SK-N-SH treated with all-trans-retinoic acid at 6 μM for 48 hours (cell line): Measurements from ENCODE around the gene TOR2A.

Experiments used
- ATAC-seq: fragments of 200-7000 bp; cut with Tn5 transposase; 3 replicates; pipeline ENCODE4 v1.9.1; 2020; ENCODE audit warnings: mild to moderate bottlenecking, moderate library complexity
- ARNTL ChIP-seq: fragments of 450-650 bp; formaldehyde crosslinking; IDR thresholded peaks from 2 replicates; pipeline ENCODE4 v1.5.0; 2020; ENCODE audit warnings: low read depth, mild to moderate bottlenecking, moderate library complexity, borderline replicate concordance
- BACH2 ChIP-seq: fragments of 250-450 bp; sonication (Bioruptor Pico); IDR thresholded peaks from 2 replicates; pipeline ENCODE4 v1.9.0; 2021; ENCODE audit warnings: mild to moderate bottlenecking, borderline replicate concordance
- CREB5 ChIP-seq: fragments of 250-450 bp; sonication (Bioruptor Pico); IDR thresholded peaks from 2 replicates; pipeline ENCODE4 v1.5.1; 2020; ENCODE audit warnings: low read depth, mild to moderate bottlenecking, moderate library complexity
- CSDC2 ChIP-seq: fragments of 250-450 bp; sonication (Bioruptor Pico); IDR thresholded peaks from 2 replicates; pipeline ENCODE4 v1.5.0; 2020; ENCODE audit warnings: mild to moderate bottlenecking, moderate library complexity
- CSRNP3 ChIP-seq: fragments of 250-450 bp; sonication (Bioruptor Pico); IDR thresholded peaks from 2 replicates; pipeline ENCODE4 v1.5.1; 2021; ENCODE audit warnings: mild to moderate bottlenecking, moderate library complexity
- ESRRG ChIP-seq: fragments of 250-450 bp; sonication (Bioruptor Pico); IDR thresholded peaks from 2 replicates; pipeline ENCODE4 v1.6.1; 2021; ENCODE audit warnings: mild to moderate bottlenecking
- GLIS3 ChIP-seq: fragments of 250-450 bp; sonication (Bioruptor Pico); IDR thresholded peaks from 2 replicates; pipeline ENCODE4 v1.5.0; 2020; ENCODE audit warnings: mild to moderate bottlenecking, moderate library complexity
- ISL1 ChIP-seq: fragments of 250-450 bp; sonication (Bioruptor Pico); IDR thresholded peaks from 2 replicates; pipeline ENCODE4 v2.1.2; 2022; ENCODE audit warnings: mild to moderate bottlenecking, moderate library complexity
- OSR1 ChIP-seq: fragments of 250-450 bp; sonication (Bioruptor Pico); IDR thresholded peaks from 2 replicates; pipeline ENCODE4 v1.8.0; 2022; ENCODE audit warnings: moderate library complexity, mild to moderate bottlenecking, inconsistent platforms
- PATZ1 ChIP-seq: fragments of 250-450 bp; sonication (Bioruptor Pico); IDR thresholded peaks from 2 replicates; pipeline ENCODE4 v1.8.0; 2020; ENCODE audit warnings: mild to moderate bottlenecking, moderate library complexity, borderline replicate concordance
- POU6F1 ChIP-seq: fragments of 250-450 bp; sonication (Bioruptor Pico); IDR thresholded peaks from 2 replicates; pipeline ENCODE4 v1.8.0; 2021; ENCODE audit warnings: low read depth, mild to moderate bottlenecking, moderate library complexity, borderline replicate concordance
- PPARA ChIP-seq: fragments of 250-450 bp; sonication (Bioruptor Pico); IDR thresholded peaks from 2 replicates; pipeline ENCODE4 v1.5.0; 2020; ENCODE audit warnings: mild to moderate bottlenecking, borderline replicate concordance
- RARB ChIP-seq: fragments of 250-450 bp; sonication (Bioruptor Pico); IDR thresholded peaks from 2 replicates; pipeline ENCODE4 v1.8.0; 2021; ENCODE audit warnings: mild to moderate bottlenecking, moderate library complexity
- SNAI2 ChIP-seq: fragments of 250-450 bp; sonication (Bioruptor Pico); IDR thresholded peaks from 2 replicates; pipeline ENCODE4 v1.5.0; 2020; ENCODE audit warnings: mild to moderate bottlenecking, moderate library complexity
- TCF4 ChIP-seq: fragments of 250-450 bp; sonication (Bioruptor Pico); IDR thresholded peaks from 2 replicates; pipeline ENCODE4 v1.8.0; 2021; ENCODE audit warnings: mild to moderate bottlenecking, moderate library complexity, borderline replicate concordance
- TOX ChIP-seq: fragments of 250-450 bp; sonication (Bioruptor Pico); IDR thresholded peaks from 2 replicates; pipeline ENCODE4 v1.8.0; 2021; ENCODE audit warnings: mild to moderate bottlenecking, moderate library complexity, borderline replicate concordance
- TSHZ2 ChIP-seq: fragments of 250-450 bp; sonication (Bioruptor Pico); IDR thresholded peaks from 2 replicates; pipeline ENCODE4 v1.5.0; 2020; ENCODE audit warnings: mild to moderate bottlenecking, moderate library complexity
- ZC3H10 ChIP-seq: fragments of 250-450 bp; sonication (Bioruptor Pico); IDR thresholded peaks from 2 replicates; pipeline ENCODE4 v1.5.1; 2021; ENCODE audit warnings: mild to moderate bottlenecking, moderate library complexity
- ZFP30 ChIP-seq: fragments of 450-650 bp; formaldehyde crosslinking; IDR thresholded peaks from 2 replicates; pipeline ENCODE4 v1.5.0; 2022; ENCODE audit warnings: mild to moderate bottlenecking, moderate library complexity
- ZNF565 ChIP-seq: fragments of 450-650 bp; formaldehyde crosslinking; conservative IDR thresholded peaks from 2 replicates; pipeline ENCODE4 v1.5.0; 2020; ENCODE audit warnings: low read depth, mild to moderate bottlenecking, moderate library complexity
- ZNF70 ChIP-seq: fragments of 450-650 bp; formaldehyde crosslinking; IDR thresholded peaks from 2 replicates; pipeline ENCODE4 v1.5.0; 2020; ENCODE audit warnings: mild to moderate bottlenecking, moderate library complexity
- ZNF8 ChIP-seq: fragments of 450-650 bp; formaldehyde crosslinking; IDR thresholded peaks from 2 replicates; pipeline ENCODE4 v1.5.0; 2020; ENCODE audit warnings: mild to moderate bottlenecking, moderate library complexity

Gene TOR2A

GRCh38 chr9:127765418-127765817 is 30.3 kb upstream of the TOR2A start:
- TF ChIP-seq CSDC2 (no peak), RARB (CRISPR knock-in tag) (no peak), ZC3H10 (CRISPR knock-in tag) (no peak), ZNF70 (CRISPR knock-in tag) (no peak), TOX (CRISPR knock-in tag) (no peak)
- no peak for ATAC-seq

- ATAC-seq = peak; percentile 75
- TF ChIP-seq PATZ1 (no peak), ZNF70 (CRISPR knock-in tag) (no peak), CREB5 (CRISPR knock-in tag) (no peak), ARNTL (no peak), POU6F1 (no peak), SNAI2 (no peak), OSR1 (CRISPR knock-in tag) (no peak), ZNF565 (no peak), ZC3H10 (CRISPR knock-in tag) (no peak), RARB (CRISPR knock-in tag) (no peak), BACH2 (CRISPR knock-in tag) (no peak), ISL1 (CRISPR knock-in tag) (no peak), TSHZ2 (no peak), ESRRG (no peak), TCF4 (CRISPR knock-in tag) (no peak), CSRNP3 (CRISPR knock-in tag) (no peak), ZFP30 (CRISPR knock-in tag) (no peak), PPARA (CRISPR knock-in tag) (no peak), GLIS3 (no peak)
These were observed 28.9 kb upstream of the TOR2A start for GRCh38 chr9:127763918-127764384.

- TF ChIP-seq PPARA (CRISPR knock-in tag) (no peak), ISL1 (CRISPR knock-in tag) (no peak), ARNTL (no peak), SNAI2 (no peak), PATZ1 (no peak), CREB5 (CRISPR knock-in tag) (no peak), RARB (CRISPR knock-in tag) (no peak), CSDC2 (no peak), ZNF8 (CRISPR knock-in tag) (no peak), ZC3H10 (CRISPR knock-in tag) (no peak), BACH2 (CRISPR knock-in tag) (no peak)
- ATAC-seq = no peak
These were observed 27.1 kb upstream of the TOR2A start for GRCh38 chr9:127762111-127762676.
